H7 (cell line): ENCODE results near the gene TEX2. TPM values are rescaled to one million over a fixed set of nuclear protein-coding genes. Genes with fewer than 3 reads are reported as not detected.
"Not testable (repeated sequence)": the region's sequence is repeated elsewhere in the genome, so short reads cannot be mapped to it uniquely, and the experiment has no call there.

Experiments used
- DNase-seq: peaks from one replicate; pipeline ENCODE4 v3.0.0; 2012
- H3K27me3 ChIP-seq: 2 replicates; pipeline ENCODE4 v1.6.0; 2011; ENCODE audit warnings: mild to moderate bottlenecking, low read length; ENCODE audit not compliant: control insufficient read depth, insufficient read depth
- H3K36me3 ChIP-seq: replicated peaks from 2 replicates; pipeline ENCODE4 v1.5.1; 2011; ENCODE audit warnings: low read length; ENCODE audit not compliant: control insufficient read depth, insufficient read depth
- H3K4me3 ChIP-seq: 2 replicates; pipeline ENCODE4 v1.5.1; 2011; ENCODE audit warnings: low read depth, mild to moderate bottlenecking, control low read depth, low read length, moderate library complexity; ENCODE audit not compliant: insufficient read depth
- total RNA-seq: library from RNA; depleted of rRNA; stranded (reverse); fragments of >200 nt; shearing (Covaris generic); gene quantifications from 2 replicates; pipeline ENCODE4 v1.2.3, GENCODE V29; 2014

TEX2 gene
- total RNA-seq, 1 experiment from 2014 or later, result 4.7 TPM

DNA sequence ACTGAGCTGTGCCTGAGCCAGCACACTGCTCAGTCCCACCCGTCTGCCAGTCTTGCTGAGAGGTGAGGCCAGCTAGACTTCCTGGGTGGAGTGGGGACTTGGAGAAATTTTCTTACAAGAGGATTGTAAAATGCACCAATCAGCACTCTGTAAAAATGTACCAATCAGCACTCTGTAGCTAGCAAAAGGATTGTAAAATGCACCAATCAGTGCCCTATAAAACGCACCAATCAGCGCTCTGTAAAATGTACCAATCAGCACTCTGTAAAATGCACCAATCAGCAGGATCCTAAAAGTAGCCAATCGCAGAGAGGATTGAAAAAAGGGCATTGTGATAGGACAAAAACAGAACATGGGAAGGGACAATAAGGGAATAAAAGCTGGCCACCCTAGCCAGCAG lies 84.0 kb downstream of the TEX2 start:
- not testable (repeated sequence) for H3K4me3 ChIP-seq, DNase-seq, H3K27me3 ChIP-seq, H3K36me3 ChIP-seq

DNA sequence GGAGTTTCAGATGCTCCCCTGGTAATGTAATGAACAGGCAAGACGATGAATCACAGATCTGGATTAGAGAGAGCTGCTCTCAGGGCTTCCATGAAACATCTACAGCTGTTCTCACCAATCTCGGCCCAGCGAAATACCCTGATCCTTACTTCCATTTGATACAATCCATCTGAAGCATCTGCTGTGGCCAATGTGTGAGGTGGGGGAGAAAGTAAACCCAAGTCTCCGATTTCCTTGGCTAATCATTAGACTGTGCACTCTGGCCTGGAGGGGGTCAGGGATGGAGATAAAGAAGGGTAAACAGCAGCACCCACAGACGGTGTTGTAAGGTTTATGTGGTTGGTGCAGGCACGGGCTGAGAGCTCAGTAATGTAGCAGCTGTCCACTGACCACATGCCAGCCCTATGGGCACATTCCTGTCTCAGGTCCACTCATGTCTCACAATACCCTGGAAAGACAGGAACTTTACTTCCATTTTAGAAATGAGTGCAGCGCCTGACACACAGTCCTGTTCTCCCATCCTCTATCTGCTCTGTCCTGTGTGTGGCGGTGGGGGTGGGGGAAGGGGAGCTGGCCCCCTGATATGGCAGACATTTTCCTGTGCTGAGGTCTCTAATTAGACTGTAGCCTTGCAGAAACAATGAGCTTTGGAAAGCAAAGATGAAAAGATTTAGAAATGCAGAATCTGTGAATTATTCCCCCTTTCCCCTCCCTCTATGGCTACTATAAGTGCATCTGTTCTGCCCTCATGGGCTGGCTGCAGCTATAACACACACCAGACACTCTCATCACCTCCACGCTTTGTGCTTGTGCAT lies 84.8 kb downstream of the TEX2 start:
- DNase-seq, result no peak
- Histone ChIP-seq H3K27me3 (no peaks in the 10 kb centered on the region), H3K36me3 (no peaks in the 10 kb centered on the region; the same call in 1 of the 2 replicates), H3K4me3 (no peak overlapping the region)

DNA sequence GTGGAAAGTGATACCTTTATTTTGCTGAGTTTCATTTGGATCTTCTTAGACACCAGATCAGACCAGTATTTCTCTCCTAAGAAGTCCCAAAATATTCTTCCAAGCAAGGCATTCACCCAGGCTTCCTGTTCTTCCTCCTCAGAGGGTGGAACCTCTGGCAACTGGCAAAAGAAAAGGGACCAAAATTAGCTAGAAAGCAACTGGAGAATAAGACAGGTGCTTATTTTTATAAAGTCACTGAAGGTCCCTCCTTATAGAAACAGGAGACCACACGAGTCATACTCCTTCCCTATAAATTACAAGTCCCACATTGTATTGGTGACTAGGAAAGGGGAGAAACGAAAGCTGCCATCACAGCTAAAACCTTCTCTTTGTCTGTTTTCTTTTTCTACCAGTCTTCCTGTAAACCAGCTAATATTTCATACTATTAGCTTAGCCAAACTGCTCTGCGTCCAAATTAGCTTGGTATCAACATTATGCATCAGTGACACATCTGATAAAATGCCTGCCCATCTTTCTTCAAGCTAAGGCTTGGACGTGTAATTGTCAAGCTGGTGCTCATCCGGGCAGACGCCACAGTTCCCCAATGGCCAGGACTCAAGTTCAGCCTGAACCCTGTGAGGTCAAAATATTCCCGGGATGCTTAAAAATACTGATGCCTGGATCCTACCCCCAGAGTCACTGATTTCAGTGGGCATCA lies 85.6 kb downstream of the TEX2 start:
- no peaks in the 10 kb centered on the region; the same call in 1 of the 2 replicates for H3K36me3 ChIP-seq
- DNase-seq, result no peak
- no peak overlapping the region for H3K4me3 ChIP-seq
- no peaks in the 10 kb centered on the region for H3K27me3 ChIP-seq

DNA sequence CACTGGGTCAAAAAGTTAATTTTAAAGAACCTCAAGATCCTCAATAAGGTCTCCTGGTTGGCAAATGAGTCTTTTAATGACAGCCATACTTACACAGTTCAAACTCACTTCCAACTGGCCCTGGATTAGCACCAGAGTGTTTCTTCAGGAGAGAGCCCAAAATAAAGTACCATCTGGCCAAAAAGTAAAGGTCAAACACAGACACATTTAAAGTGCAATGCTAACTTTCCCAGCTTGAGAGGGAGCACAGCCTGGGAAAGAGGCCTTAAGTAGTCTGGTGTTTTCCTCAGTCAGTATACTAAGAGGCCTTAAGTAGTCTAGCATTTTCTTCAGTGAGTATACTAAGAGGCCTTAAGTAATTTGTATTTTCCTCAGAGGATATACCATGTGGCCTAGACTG lies 86.5 kb downstream of the TEX2 start:
- Histone ChIP-seq H3K4me3 (no peak overlapping the region), H3K36me3 (no peaks in the 10 kb centered on the region; the same call in 1 of the 2 replicates)
- DNase-seq, result no peak

DNA sequence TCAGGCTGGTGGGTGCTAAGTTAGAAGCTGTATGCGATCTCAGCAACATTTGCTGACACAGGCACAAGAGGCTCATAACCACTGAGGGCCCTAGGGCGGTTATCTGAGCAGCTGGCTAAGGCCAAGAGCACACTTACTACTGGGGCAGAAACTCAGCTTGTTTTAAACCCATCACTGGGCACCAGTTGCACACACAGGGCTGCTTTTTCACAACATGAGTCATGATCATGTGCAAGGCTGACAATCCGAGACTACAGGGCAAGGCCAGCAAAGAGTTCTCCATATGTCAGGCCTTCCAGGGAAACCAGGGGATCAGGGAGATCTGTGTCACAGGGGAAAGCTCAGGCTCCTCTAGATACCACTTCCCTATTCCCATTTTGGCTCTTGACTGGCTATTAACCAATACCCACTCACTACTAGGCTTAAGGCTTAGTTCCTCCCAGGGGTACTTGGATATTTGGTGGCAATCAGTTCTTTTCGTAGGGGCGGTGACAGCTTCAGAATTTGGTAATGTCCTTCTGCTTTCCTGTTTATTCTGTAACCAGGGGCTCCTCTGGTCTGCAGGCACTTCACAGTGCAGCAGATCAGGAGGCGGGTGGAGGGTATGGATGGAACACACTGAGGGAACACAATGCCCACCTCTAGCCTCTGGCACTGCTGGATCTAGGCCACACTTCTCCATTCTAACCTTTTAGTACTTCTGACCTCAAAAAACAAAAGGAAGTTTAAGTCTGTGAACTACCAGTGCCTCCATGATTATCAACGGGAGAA lies 88.2 kb downstream of the TEX2 start:
- Histone ChIP-seq H3K4me3 (no peak overlapping the region), H3K36me3 (peaks cover 2% of the 10 kb centered on the region), H3K27me3 (no peaks in the 10 kb centered on the region)
- DNase-seq, result no peak

More for the DNA sequence above, 86.5 kb downstream of the TEX2 start:
- H3K27me3 ChIP-seq, result no peaks in the 10 kb centered on the region

DNA sequence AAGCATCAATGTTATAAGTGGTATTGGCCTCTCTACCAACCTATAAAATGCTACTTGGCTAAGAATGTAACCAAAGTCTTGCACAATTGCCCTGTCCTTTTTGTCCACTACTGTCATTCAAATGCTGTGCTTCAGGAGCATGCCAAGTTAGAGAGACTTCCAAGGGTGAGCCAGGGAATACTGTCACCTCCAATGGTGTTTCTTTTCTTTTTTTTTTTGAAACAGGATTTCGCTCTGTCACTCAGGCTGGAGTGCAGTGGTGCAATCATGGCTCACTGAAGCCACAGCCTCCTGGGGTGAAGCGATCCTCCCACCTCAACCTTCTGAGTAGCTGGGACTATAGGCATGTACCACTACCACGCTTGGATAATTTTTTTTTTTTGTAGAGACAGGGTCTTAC lies 89.4 kb downstream of the TEX2 start:
- H3K4me3 ChIP-seq, result no peak overlapping the region
- no peaks in the 10 kb centered on the region for H3K27me3 ChIP-seq
- peaks cover 2% of the 10 kb centered on the region for H3K36me3 ChIP-seq
- DNase-seq, result no peak

DNA sequence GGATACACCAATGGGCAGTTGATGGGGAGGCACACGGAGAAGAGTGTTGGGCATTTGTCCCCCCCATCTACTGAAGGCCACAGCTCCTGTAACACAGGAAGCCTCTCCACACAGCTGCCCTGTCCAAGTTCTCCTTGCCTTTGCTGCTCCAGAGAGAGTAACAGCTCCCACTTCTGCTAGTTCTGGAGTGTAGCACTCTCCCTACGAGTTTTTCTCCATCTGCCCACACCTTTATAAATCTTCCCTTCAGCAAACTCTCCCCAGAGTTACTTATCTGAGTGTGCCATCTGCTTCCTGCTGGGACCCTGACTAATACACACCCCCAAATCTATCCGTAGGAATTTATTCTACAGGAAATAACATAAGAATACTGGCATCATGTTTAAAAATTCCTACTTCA lies 90.5 kb downstream of the TEX2 start:
- Histone ChIP-seq H3K27me3 (no peaks in the 10 kb centered on the region), H3K36me3 (peaks cover 2% of the 10 kb centered on the region), H3K4me3 (no peak overlapping the region)
- DNase-seq, result no peak

DNA sequence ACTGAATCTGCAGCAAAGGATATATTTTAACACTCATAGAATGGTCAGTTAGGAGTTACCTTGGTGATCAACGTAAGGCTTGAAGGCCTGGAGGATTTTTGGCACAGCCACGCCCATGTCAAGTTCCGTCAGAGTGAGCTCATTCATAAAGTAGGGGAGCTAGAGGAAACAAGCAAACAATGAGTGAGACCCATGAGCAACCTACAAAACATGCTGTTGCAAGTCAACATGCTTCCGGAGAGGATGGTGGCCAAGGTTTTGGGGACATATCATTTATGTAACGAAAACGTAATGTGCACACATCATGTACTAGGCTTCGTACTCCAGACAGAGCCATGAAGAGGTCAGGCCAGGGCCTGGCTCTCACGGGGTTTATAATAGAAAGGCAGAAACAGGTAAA lies 92.0 kb downstream of the TEX2 start:
- no peak for DNase-seq
- Histone ChIP-seq H3K36me3 (peaks cover 4% of the 10 kb centered on the region), H3K4me3 (no peak overlapping the region), H3K27me3 (no peaks in the 10 kb centered on the region)

DNA sequence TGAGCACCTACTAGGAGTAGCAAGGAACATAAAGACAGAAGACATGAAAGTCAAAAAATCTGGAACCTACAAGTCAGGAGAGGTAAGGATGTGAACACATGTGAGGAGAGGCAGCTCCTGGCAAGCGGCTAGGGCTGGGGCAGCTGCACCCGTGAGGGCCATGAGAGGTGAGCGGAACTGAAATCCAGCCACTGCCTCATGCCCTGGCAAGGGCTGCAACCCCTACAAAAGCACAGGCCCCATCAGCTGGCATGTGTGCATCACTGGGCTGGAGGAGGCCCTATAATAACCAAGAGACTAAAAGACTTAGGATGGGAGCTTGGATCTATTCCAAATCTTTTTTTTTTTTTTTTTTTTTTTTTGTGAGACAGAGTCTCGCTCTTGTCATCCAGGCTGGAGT lies 92.8 kb downstream of the TEX2 start:
- Histone ChIP-seq H3K4me3 (no peak overlapping the region), H3K36me3 (peaks cover 4% of the 10 kb centered on the region), H3K27me3 (no peaks in the 10 kb centered on the region)
- DNase-seq, result no peak

DNA sequence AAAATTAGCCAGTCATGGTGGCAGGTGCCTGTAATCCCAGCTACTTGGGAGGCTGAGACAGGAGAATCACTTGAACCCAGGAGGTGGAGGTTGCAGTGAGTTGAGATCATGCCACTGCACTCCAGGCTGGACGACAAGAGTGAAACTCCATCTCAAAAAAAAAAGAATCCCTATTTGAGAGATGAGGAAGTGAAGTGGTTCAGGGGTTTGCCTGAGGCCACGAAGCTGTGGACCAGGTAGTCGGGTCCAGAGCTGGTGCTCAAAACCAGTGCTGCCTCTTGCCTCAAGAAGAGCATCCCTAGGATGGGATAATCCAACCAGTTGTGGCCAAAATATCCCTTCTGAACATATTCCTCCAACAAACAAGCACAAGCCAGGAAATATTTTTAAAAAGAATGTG lies 95.4 kb downstream of the TEX2 start:
- not testable (repeated sequence) for DNase-seq

DNA sequence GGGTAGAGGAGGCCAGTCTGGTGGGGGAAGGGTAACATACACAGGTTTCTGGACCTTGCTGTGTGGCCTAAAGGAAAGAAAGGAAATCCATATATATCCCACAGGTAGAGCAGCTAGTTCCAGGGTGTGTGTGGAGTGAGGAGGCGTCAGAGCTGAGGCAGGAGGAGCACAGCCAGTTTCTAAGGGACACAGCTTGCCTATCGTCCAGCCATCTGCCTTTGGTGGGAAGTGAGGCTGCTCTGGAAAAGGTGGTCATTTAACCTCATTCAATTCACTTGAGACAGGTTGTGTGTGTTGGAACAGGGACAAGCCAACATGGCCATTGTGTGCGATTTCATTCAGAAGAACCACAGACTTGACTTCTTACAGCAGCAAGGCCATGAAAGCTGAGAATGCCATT lies 96.2 kb downstream of the TEX2 start:
- H3K36me3 ChIP-seq, result peaks cover 4% of the 10 kb centered on the region
- H3K4me3 ChIP-seq, result no peak overlapping the region
- no peaks in the 10 kb centered on the region for H3K27me3 ChIP-seq
- DNase-seq, result no peak

More for the DNA sequence above, 95.4 kb downstream of the TEX2 start:
- H3K4me3 ChIP-seq, H3K36me3 ChIP-seq, H3K27me3 ChIP-seq: not testable (repeated sequence)

DNA sequence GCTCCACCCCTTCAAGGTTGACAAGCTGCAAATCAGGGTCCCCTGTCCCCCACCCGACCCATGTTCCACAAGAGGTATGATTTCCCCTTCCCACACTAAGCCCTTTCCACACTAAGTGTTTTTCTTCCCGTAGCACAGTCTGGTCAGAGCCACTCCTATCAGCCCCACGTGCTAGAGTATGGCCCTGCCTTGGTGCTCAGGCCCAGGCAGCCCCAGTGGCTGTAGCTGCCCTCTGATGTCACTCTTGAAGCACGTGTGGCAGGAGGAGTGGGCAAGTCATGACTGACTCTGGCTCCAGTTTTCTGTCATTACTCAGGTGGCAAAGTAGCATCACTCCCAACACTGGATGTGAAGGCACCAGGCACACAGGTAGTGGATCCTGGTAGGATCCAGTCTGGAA lies 97.7 kb downstream of the TEX2 start:
- no peaks in the 10 kb centered on the region for H3K27me3 ChIP-seq
- peaks cover 2% of the 10 kb centered on the region for H3K36me3 ChIP-seq
- no peak overlapping the region for H3K4me3 ChIP-seq
- no peak for DNase-seq

DNA sequence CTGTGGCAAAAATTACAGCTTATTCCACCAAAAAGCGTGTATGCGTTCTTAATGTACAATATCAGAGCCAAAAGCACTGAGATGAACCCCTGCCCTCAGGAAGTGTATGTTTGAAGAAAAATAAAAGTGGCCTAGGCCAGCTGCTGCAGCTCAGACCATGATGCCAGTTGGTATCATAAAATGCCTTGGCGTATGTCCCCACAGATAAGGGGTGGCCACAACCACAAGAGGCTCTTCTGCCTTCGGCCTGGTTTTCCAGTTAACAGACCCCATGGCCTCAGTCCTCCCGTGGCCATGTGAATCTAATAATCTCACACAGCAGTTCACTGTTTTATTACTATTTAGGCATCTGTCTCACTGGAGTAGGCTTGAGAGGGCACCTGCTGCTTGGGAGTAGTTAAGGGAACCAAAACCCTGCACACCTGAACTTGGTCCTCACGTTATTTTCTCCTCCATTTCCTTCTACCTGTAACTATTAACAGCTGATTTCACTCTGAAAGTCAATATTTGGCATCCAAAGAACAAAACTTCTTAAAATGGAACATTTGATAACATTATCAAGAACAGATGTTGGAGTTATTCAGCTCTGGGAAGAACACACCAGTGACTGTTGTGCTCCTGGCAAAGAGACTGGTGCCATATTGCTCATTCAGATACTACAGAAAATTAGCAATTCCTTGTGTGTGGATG lies 98.3 kb downstream of the TEX2 start:
- Histone ChIP-seq H3K36me3 (peaks cover 2% of the 10 kb centered on the region), H3K4me3 (no peak overlapping the region), H3K27me3 (no peaks in the 10 kb centered on the region)
- no peak for DNase-seq

DNA sequence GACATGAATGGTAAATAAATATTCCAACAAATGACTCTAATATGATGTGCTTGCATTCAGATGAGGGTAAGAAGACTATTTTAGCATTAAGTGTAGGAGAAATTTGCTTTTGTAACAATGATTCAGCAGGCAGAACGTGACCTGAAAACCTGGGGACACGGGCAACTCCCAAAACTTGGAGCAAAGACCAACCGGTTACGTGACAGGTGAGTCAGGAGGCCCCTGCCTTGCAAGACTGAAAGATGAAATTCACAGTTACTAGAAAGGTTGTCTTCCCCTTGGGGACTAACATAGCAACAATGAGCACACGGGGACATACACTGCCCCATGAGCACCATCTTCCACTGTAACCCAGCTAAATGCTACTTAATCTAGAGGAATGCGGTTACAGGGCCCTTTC lies 99.6 kb downstream of the TEX2 start:
- H3K27me3 ChIP-seq, result no peaks in the 10 kb centered on the region
- H3K36me3 ChIP-seq, result peaks cover 2% of the 10 kb centered on the region
- DNase-seq, result no peak
- no peak overlapping the region for H3K4me3 ChIP-seq
